Gastrocnemius medialis (tissue), 4 donors: ENCODE measurements around the gene CCS.

Source experiments
- POLR2A ChIP-seq, 2 donors: fragments of 450-650 bp; IDR thresholded peaks; one replicate each; pipeline ENCODE4 v1.6.1; 2017; ENCODE audit warnings: antibody characterized with exemption in 2 of 2, mild to moderate bottlenecking in 2 of 2, moderate library complexity in 2 of 2
- TF ChIP-seq, protein P1 (sequence below), 5 experiments: fragments of 450-650 bp in 3 of 5; fragments of 200-600 bp in 2 of 5; sonication (generic) in 2 of 5; IDR thresholded peaks in 4 of 5; conservative IDR thresholded peaks in 1 of 5; 1 replicate in 4 of 5; 2 replicates in 1 of 5; pipeline ENCODE4 v1.5.1; 2016 to 2019; ENCODE audit warnings: antibody characterized with exemption in 5 of 5, mild to moderate bottlenecking in 3 of 5, moderate library complexity in 3 of 5

DNA sequence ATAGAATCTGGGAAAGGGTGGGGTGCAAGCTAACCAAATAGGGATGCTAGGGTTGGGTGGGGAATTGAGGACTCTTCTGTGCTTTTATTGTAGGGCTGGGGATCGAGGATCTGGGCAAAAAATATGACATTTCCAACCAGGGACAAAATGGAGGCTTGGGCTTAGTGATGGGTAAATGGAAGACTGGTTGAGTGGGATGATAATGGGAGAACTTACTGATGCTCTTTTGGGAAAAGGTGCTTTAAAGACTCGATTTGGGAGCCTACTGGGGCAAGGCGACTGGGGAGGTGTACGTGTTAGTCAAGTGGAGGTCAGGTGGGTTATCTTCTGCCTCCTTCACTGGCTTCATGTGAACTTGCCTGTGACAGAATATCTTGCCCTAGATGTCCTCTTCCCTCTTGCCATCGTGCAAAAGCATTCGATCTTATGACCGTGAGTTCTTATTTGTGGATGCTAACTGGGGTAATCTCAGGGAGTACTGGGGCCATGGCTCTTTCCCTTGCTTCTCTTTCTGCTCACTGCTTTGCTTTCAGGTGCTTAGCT, 35.1 kb downstream of the CCS start:
- TF ChIP-seq POLR2A (IDR thresholded peaks at IDR 0.05) = no peak
- TF ChIP-seq, protein P1, sequence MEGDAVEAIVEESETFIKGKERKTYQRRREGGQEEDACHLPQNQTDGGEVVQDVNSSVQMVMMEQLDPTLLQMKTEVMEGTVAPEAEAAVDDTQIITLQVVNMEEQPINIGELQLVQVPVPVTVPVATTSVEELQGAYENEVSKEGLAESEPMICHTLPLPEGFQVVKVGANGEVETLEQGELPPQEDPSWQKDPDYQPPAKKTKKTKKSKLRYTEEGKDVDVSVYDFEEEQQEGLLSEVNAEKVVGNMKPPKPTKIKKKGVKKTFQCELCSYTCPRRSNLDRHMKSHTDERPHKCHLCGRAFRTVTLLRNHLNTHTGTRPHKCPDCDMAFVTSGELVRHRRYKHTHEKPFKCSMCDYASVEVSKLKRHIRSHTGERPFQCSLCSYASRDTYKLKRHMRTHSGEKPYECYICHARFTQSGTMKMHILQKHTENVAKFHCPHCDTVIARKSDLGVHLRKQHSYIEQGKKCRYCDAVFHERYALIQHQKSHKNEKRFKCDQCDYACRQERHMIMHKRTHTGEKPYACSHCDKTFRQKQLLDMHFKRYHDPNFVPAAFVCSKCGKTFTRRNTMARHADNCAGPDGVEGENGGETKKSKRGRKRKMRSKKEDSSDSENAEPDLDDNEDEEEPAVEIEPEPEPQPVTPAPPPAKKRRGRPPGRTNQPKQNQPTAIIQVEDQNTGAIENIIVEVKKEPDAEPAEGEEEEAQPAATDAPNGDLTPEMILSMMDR (IDR thresholded peaks at IDR 0.05 in 4 of 5, conservative IDR thresholded peaks at IDR 0.05 in 1 of 5) = no peak
